ENCODE measurements around the gene NDUFS8. TPM values are rescaled to one million over a fixed set of nuclear protein-coding genes. Genes with fewer than 3 reads are reported as not detected.

The NDUFS8 gene
- total and polyA plus RNA-seq, 2 of the 13 experiments (the other 11 are each of a cell fraction or from before 2014, with no cell fraction given) = 96.7 to 158 TPM

GRCh38 chr11:68030318-68031143 lies at the start of gene NDUFS8 (continued):
- no peak for TF ChIP-seq ZNF367 (CRISPR knock-in tag; IDR thresholded peaks at IDR 0.05; ENCODE audit: borderline replicate concordance)
- TF ChIP-seq ZNF234 (CRISPR knock-in tag; conservative IDR thresholded peaks at IDR 0.05) = no peak
- 0 out of 2 replicates have a peak, but pooled peaks have one; percentile 78 for TF ChIP-seq NFATC3 (CRISPR knock-in tag; IDR thresholded peaks at IDR 0.05)
- no peak for TF ChIP-seq HNRNPK (IDR thresholded peaks at IDR 0.05; ENCODE audit: low read depth, low read length, poor library complexity, severe bottlenecking)
- TF ChIP-seq RBFOX2 (IDR thresholded peaks at IDR 0.05; ENCODE audit: low read depth, low read length) = peak; percentile 94
- peak; percentile 79 for TF ChIP-seq ESRRA (CRISPR knock-in tag; IDR thresholded peaks at IDR 0.05; ENCODE audit: low read depth)
- TF ChIP-seq ZNF333 (CRISPR knock-in tag; IDR thresholded peaks at IDR 0.05; ENCODE audit: borderline replicate concordance) = no peak
- no peak for TF ChIP-seq THRA (CRISPR knock-in tag; IDR thresholded peaks at IDR 0.05; ENCODE audit: borderline replicate concordance)
- TF ChIP-seq HNRNPLL (IDR thresholded peaks at IDR 0.05; ENCODE audit: low read depth, low read length, poor library complexity, severe bottlenecking) = peak; percentile 89
- peak; percentile 92 for TF ChIP-seq ZSCAN22 (CRISPR knock-in tag; IDR thresholded peaks at IDR 0.05)
- TF ChIP-seq ISX (CRISPR knock-in tag; conservative IDR thresholded peaks at IDR 0.05) = no peak
- no peak for TF ChIP-seq ZMYM2 (CRISPR knock-in tag; IDR thresholded peaks at IDR 0.05)
- TF ChIP-seq ZNF441 (CRISPR knock-in tag; IDR thresholded peaks at IDR 0.05; ENCODE audit: borderline replicate concordance) = peak; percentile 78
- no peak for TF ChIP-seq ZNF672 (CRISPR knock-in tag; IDR thresholded peaks at IDR 0.05)
- 0 out of 2 replicates have a peak, but pooled peaks have one; percentile 12 for TF ChIP-seq MYC (CRISPR knock-in tag; IDR thresholded peaks at IDR 0.05; ENCODE audit: borderline replicate concordance)
- no peak for TF ChIP-seq ZNF446 (CRISPR knock-in tag; IDR thresholded peaks at IDR 0.05)
- 0 out of 2 replicates have a peak, but pooled peaks have one; percentile 25 for TF ChIP-seq HNRNPL (IDR thresholded peaks at IDR 0.05; ENCODE audit: low read depth, low read length)
- no peak for TF ChIP-seq REST (IDR thresholded peaks at IDR 0.05; ENCODE audit: borderline replicate concordance in 1 of 2, low read depth in 1 of 2, low read length in 2 of 2)
- peak; percentile 52; the same call in 1 of the 2 replicates for TF ChIP-seq YEATS2 (CRISPR knock-in tag; IDR thresholded peaks at IDR 0.05; ENCODE audit: borderline replicate concordance)
- TF ChIP-seq ZNF235 (CRISPR knock-in tag; IDR thresholded peaks at IDR 0.05; ENCODE audit: borderline replicate concordance) = peak; percentile 91; the same call in 1 of the 2 replicates
- TF ChIP-seq PHF21A (CRISPR knock-in tag; IDR thresholded peaks at IDR 0.05) = peak; percentile 74
- no peak for TF ChIP-seq KLF15 (CRISPR knock-in tag; IDR thresholded peaks at IDR 0.05; ENCODE audit: borderline replicate concordance)
- TF ChIP-seq KAT2B (IDR thresholded peaks at IDR 0.05; ENCODE audit: borderline replicate concordance, low read depth, low read length) = no peak
- TF ChIP-seq ZNF768 (CRISPR knock-in tag; IDR thresholded peaks at IDR 0.05) = peak; percentile 71; the same call in 1 of the 2 replicates
- TF ChIP-seq HCFC1 (IDR thresholded peaks at IDR 0.05; ENCODE audit: low read depth, low read length) = no peak
- TF ChIP-seq GATA4 (IDR thresholded peaks at IDR 0.05; ENCODE audit: borderline replicate concordance, low read depth) = no peak
